PC-9 (cell line): ENCODE results near the gene NEK7. TPM values are rescaled to one million over a fixed set of nuclear protein-coding genes. Genes with fewer than 3 reads are reported as not detected.
A peak's percentile ranks its signal among the peaks of the same experiment; 100 is the strongest.

Experiments
- BruUV-seq: library from RNA; stranded (reverse); fragments of 400-500 nt; replicated peaks from 2 replicates; lab custom pipeline; 2021; lab: Mats Ljungman, UMichigan
- CTCF ChIA-PET: fragments of 300-600 bp; sonication (Branson Sonifier 250); formaldehyde crosslinking; loops from one replicate; lab custom pipeline; 2022; ENCODE audit warnings: antibody characterized with exemption; lab: Charles Lee
- POLR2A ChIA-PET: fragments of 300-600 bp; sonication (Branson Sonifier 250); formaldehyde crosslinking; loops from one replicate; lab custom pipeline; 2022; ENCODE audit warnings: antibody characterized with exemption; ENCODE audit not compliant: unreplicated experiment; lab: Charles Lee
- DNase-seq, 2 experiments: peaks; one replicate each; pipeline versions ENCODE4 v3.0.0 to v3.0.0-alpha.2; 2015 to 2022; ENCODE audit warnings: mixed read lengths in 1 of 2
- H2AFZ ChIP-seq: fragments of 200-600 bp; sonication (generic); 2 replicates; pipeline ENCODE4 v1.8.1; 2017; ENCODE audit warnings: antibody characterized with exemption
- H3F3A ChIP-seq: fragments of 200-600 bp; sonication (generic); 2 replicates; pipeline ENCODE4 v1.8.1; 2017; ENCODE audit warnings: antibody characterized with exemption, mild to moderate bottlenecking, low read depth; ENCODE audit not compliant: insufficient read depth
- H3K27ac ChIP-seq: fragments of 200-600 bp; sonication (generic); 2 replicates; pipeline ENCODE4 v1.6.1; 2016; ENCODE audit warnings: mixed run types
- H3K27me3 ChIP-seq: fragments of 200-600 bp; sonication (generic); 2 replicates; pipeline ENCODE4 v1.6.1; 2016; ENCODE audit warnings: low read depth, mixed run types; ENCODE audit not compliant: insufficient read depth
- H3K36me3 ChIP-seq: fragments of 200-600 bp; sonication (generic); 2 replicates; pipeline ENCODE4 v1.6.1; 2016; ENCODE audit warnings: low read depth, mixed run types
- H3K4me1 ChIP-seq: fragments of 200-600 bp; sonication (generic); replicated peaks from 2 replicates; pipeline ENCODE4 v1.6.1; 2016; ENCODE audit warnings: mixed run types; ENCODE audit not compliant: insufficient read depth
- H3K4me2 ChIP-seq: fragments of 200-600 bp; sonication (generic); 2 replicates; pipeline ENCODE4 v1.6.1; 2017; ENCODE audit warnings: mixed run types
- H3K4me3 ChIP-seq: fragments of 200-600 bp; sonication (generic); 2 replicates; pipeline ENCODE4 v1.6.1; 2016; ENCODE audit warnings: mixed run types
- H3K79me2 ChIP-seq: fragments of 200-600 bp; sonication (generic); 2 replicates; pipeline ENCODE4 v1.6.1; 2017; ENCODE audit warnings: low read depth, mixed run types
- H3K9me2 ChIP-seq: fragments of 200-600 bp; sonication (generic); 2 replicates; pipeline ENCODE4 v1.8.1; 2017; ENCODE audit warnings: mild to moderate bottlenecking; ENCODE audit not compliant: insufficient read depth
- H3K9me3 ChIP-seq: fragments of 200-600 bp; sonication (generic); 2 replicates; pipeline ENCODE4 v1.8.1; 2016; ENCODE audit warnings: low read depth; ENCODE audit not compliant: insufficient read depth
- H4K20me1 ChIP-seq: fragments of 200-600 bp; sonication (generic); 2 replicates; pipeline ENCODE4 v1.8.1; 2017; ENCODE audit not compliant: insufficient read depth
- CTCF ChIP-seq: fragments of 200-600 bp; sonication (generic); conservative IDR thresholded peaks from 2 replicates; pipeline ENCODE4 v1.6.1; 2017; ENCODE audit warnings: mixed run types, antibody characterized with exemption, mild to moderate bottlenecking, moderate library complexity
- EZH2 ChIP-seq: fragments of 200-600 bp; sonication (generic); IDR thresholded peaks from 2 replicates; pipeline ENCODE4 v1.8.0; 2017; ENCODE audit warnings: antibody characterized with exemption, low read depth
- intact Hi-C: fragments of 100-400 bp; cut with micrococcal nuclease; formaldehyde crosslinking; loops from one replicate; pipeline ENCODE4 v1.10.0; 2022; ENCODE audit not compliant: unreplicated experiment
- total RNA-seq: library from RNA; stranded (reverse); gene quantifications from 2 replicates; pipeline ENCODE4 v1.2.3, GENCODE V29; 2021

The NEK7 gene
- total RNA-seq, 1 experiment from 2014 or later, result 67.4 TPM

- Histone ChIP-seq H2AFZ (no peak overlapping the region), H3K9me2 (peaks cover 7% of the 10 kb centered on the region; the same call in 1 of the 2 replicates), H3K27ac (no peak overlapping the region), H3K9me3 (peaks cover 3% of the 10 kb centered on the region; the same call in 1 of the 2 replicates), H4K20me1 (no peaks in the 10 kb centered on the region), H3K27me3 (no peaks in the 10 kb centered on the region), H3F3A (no peaks in the 10 kb centered on the region), H3K4me3 (no peak overlapping the region), H3K4me1 (no peaks in the 10 kb centered on the region), H3K79me2 (no peaks in the 10 kb centered on the region), H3K36me3 (no peaks in the 10 kb centered on the region), H3K4me2 (no peak overlapping the region)
- DNase-seq, result no peak
- CTCF ChIA-PET, result no interaction called here
- intact Hi-C loops, result loop anchor here (10.0 kb wide), 1 partner anchor 749 kb away; no protein-coding TSS in a partner anchor
- TF ChIP-seq EZH2 (no peak), CTCF (no peak)
- POLR2A ChIA-PET, result no interaction called here
- no TSS peak for BruUV-seq
These were observed 206.9 kb downstream of the NEK7 start for GRCh38 chr1:198363625-198364151.

- H4K20me1 ChIP-seq, result no peaks in the 10 kb centered on the region
- no TSS peak for BruUV-seq
- no peak for DNase-seq
- H3K36me3 ChIP-seq, result no peaks in the 10 kb centered on the region
- H3K27ac ChIP-seq, result no peak overlapping the region
- no peak for TF ChIP-seq CTCF
- TF ChIP-seq EZH2, result no peak
- intact Hi-C loops, result loop anchor here (10.0 kb wide), 1 partner anchor 750 kb away; no protein-coding TSS in a partner anchor
- H3K4me2 ChIP-seq, result no peak overlapping the region
- peak overlapping the region; percentile 52; the same call in 1 of the 2 replicates for H2AFZ ChIP-seq
- H3K9me3 ChIP-seq, result peaks cover 3% of the 10 kb centered on the region; the same call in 1 of the 2 replicates
- POLR2A ChIA-PET, result interaction anchor here (0.7 kb wide), 1 partner anchor 32 kb away, joined by 9 read pairs; no protein-coding TSS in a partner anchor
- no peak overlapping the region for H3K4me3 ChIP-seq
- peaks cover 7% of the 10 kb centered on the region; the same call in 1 of the 2 replicates for H3K9me2 ChIP-seq
- CTCF ChIA-PET, result no interaction called here
- H3K27me3 ChIP-seq, result no peaks in the 10 kb centered on the region
- no peaks in the 10 kb centered on the region for H3K4me1 ChIP-seq
- no peaks in the 10 kb centered on the region for H3K79me2 ChIP-seq
- no peaks in the 10 kb centered on the region for H3F3A ChIP-seq
These were observed 207.7 kb downstream of the NEK7 start for GRCh38 chr1:198364471-198364870.

GRCh38 chr1:198367296-198367695, 210.5 kb downstream of the NEK7 start:
- ChIA-PET CTCF (no interaction called here), POLR2A (no interaction called here)
- intact Hi-C loops, result loop anchor here (10.0 kb wide), 1 partner anchor 752 kb away; no protein-coding TSS in a partner anchor
- no peak overlapping the region for H2AFZ ChIP-seq
- no peak overlapping the region for H3K4me2 ChIP-seq
- no peaks in the 10 kb centered on the region for H3F3A ChIP-seq
- no peak overlapping the region for H3K4me3 ChIP-seq
- no peak for TF ChIP-seq CTCF
- no peak for DNase-seq
- no TSS peak for BruUV-seq
- no peaks in the 10 kb centered on the region for H3K9me2 ChIP-seq
- peaks cover 3% of the 10 kb centered on the region; the same call in 1 of the 2 replicates for H3K9me3 ChIP-seq
- no peak overlapping the region for H3K27ac ChIP-seq
- no peaks in the 10 kb centered on the region for H3K4me1 ChIP-seq
- no peaks in the 10 kb centered on the region for H3K27me3 ChIP-seq
- H3K79me2 ChIP-seq, result no peaks in the 10 kb centered on the region
- H3K36me3 ChIP-seq, result no peaks in the 10 kb centered on the region
- H4K20me1 ChIP-seq, result no peaks in the 10 kb centered on the region
